Upper lobe of left lung (tissue), 4 donors: ENCODE measurements around the gene EID1.

Experiments used
- POLR2A ChIP-seq, 4 donors: fragments of 450-650 bp; IDR thresholded peaks; one replicate each; pipeline ENCODE4 v1.5.1; 2016 to 2017; ENCODE audit warnings: antibody characterized with exemption in 4 of 4, mild to moderate bottlenecking in 2 of 4
- TF ChIP-seq, protein P1 (sequence below), 6 experiments: fragments of 450-650 bp in 4 of 6; fragments of 200-600 bp in 2 of 6; sonication (generic) in 2 of 6; IDR thresholded peaks; one replicate each; pipeline ENCODE4 v1.5.1; 2016 to 2019; ENCODE audit warnings: antibody characterized with exemption in 6 of 6

DNA sequence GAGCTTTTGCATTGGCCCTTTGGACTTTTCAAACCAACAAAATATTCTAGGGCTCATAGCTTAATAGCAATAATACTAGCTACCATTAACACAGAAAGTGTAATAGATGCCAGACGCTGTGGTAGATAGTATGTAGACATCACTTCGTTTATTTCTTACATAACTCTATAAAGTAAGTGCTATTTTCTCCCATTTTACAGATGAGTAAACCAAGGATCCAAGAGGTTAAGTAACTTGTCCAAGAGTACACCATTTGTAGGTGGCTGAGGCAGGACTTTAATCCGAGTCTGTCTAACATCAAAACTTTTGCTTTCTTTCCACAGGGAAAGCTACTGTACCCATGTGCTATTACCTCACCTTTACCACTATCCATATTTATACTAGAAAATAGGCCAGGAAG, 12.0 kb downstream of the EID1 start:
- TF ChIP-seq, protein P1, sequence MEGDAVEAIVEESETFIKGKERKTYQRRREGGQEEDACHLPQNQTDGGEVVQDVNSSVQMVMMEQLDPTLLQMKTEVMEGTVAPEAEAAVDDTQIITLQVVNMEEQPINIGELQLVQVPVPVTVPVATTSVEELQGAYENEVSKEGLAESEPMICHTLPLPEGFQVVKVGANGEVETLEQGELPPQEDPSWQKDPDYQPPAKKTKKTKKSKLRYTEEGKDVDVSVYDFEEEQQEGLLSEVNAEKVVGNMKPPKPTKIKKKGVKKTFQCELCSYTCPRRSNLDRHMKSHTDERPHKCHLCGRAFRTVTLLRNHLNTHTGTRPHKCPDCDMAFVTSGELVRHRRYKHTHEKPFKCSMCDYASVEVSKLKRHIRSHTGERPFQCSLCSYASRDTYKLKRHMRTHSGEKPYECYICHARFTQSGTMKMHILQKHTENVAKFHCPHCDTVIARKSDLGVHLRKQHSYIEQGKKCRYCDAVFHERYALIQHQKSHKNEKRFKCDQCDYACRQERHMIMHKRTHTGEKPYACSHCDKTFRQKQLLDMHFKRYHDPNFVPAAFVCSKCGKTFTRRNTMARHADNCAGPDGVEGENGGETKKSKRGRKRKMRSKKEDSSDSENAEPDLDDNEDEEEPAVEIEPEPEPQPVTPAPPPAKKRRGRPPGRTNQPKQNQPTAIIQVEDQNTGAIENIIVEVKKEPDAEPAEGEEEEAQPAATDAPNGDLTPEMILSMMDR (IDR thresholded peaks at IDR 0.05) = no peak
- TF ChIP-seq POLR2A (IDR thresholded peaks at IDR 0.05) = no peak
